Astrocyte (in vitro differentiated cells and primary cell): ENCODE results near the gene PGAM5.

Source experiments
- EZH2 ChIP-seq: IDR thresholded peaks from 2 replicates; pipeline ENCODE4 v1.6.1; 2012; ENCODE audit warnings: mild to moderate bottlenecking, low read length, inconsistent platforms; ENCODE audit not compliant: insufficient read depth
- TF ChIP-seq, protein P1 (sequence below): IDR thresholded peaks from 2 replicates; pipeline ENCODE4 v1.5.1; 2011; ENCODE audit warnings: low read depth, mild to moderate bottlenecking, inconsistent platforms, low read length, moderate library complexity; ENCODE audit not compliant: insufficient read depth

- TF ChIP-seq, protein P1, sequence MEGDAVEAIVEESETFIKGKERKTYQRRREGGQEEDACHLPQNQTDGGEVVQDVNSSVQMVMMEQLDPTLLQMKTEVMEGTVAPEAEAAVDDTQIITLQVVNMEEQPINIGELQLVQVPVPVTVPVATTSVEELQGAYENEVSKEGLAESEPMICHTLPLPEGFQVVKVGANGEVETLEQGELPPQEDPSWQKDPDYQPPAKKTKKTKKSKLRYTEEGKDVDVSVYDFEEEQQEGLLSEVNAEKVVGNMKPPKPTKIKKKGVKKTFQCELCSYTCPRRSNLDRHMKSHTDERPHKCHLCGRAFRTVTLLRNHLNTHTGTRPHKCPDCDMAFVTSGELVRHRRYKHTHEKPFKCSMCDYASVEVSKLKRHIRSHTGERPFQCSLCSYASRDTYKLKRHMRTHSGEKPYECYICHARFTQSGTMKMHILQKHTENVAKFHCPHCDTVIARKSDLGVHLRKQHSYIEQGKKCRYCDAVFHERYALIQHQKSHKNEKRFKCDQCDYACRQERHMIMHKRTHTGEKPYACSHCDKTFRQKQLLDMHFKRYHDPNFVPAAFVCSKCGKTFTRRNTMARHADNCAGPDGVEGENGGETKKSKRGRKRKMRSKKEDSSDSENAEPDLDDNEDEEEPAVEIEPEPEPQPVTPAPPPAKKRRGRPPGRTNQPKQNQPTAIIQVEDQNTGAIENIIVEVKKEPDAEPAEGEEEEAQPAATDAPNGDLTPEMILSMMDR, result no peak
- no peak for TF ChIP-seq EZH2
These were observed 10.1 kb downstream of the PGAM5 start for GRCh38 chr12:132720606-132721345.
